Measurements from ENCODE around the gene MYH10.

MYH10 gene

GRCh38 chr17:8557176-8557806 lies 73.2 kb downstream of the MYH10 start:
- Histone ChIP-seq H3K4me3 (ENCODE audit: low read length) (no peak overlapping the region), H4K20me1 (ENCODE audit: control insufficient read depth, insufficient read depth, low read depth, low read length) (no peaks in the 10 kb centered on the region; the same call in 1 of the 2 replicates), H3K9me2 (replicated peaks; ENCODE audit: control insufficient read depth, low read length) (no peaks in the 10 kb centered on the region), H3K79me2 (ENCODE audit: control insufficient read depth, low read length) (no peaks in the 10 kb centered on the region), H3K4me2 (ENCODE audit: low read length) (no peak overlapping the region), H3K27ac (ENCODE audit: low read depth, low read length) (no peak overlapping the region), H3K9me3 (ENCODE audit: control insufficient read depth, insufficient read depth, low read length) (no peaks in the 10 kb centered on the region), H3K4me1 (ENCODE audit: control insufficient read depth, low read length) (no peaks in the 10 kb centered on the region), H3K27me3 (ENCODE audit: control insufficient read depth, low read length) (no peaks in the 10 kb centered on the region), H3F3A (ENCODE audit: control insufficient read depth, insufficient read depth) (no peaks in the 10 kb centered on the region), H3K36me3 (ENCODE audit: control insufficient read depth, low read length) (no peaks in the 10 kb centered on the region)
- TF ChIP-seq EZH2phosphoT487 (IDR thresholded peaks at IDR 0.05; ENCODE audit: borderline replicate concordance, low read length) (no peak), CTCF (IDR thresholded peaks at IDR 0.05; ENCODE audit: low read depth, low read length, poor library complexity, severe bottlenecking) (no peak)

GRCh38 chr17:8556074-8556473 lies 74.5 kb downstream of the MYH10 start:
- no peak overlapping the region for H3K4me2 ChIP-seq (ENCODE audit: low read length)
- no peak overlapping the region for H3K27ac ChIP-seq (ENCODE audit: low read depth, low read length)
- no peaks in the 10 kb centered on the region for H3F3A ChIP-seq (ENCODE audit: control insufficient read depth, insufficient read depth)
- TF ChIP-seq CTCF (IDR thresholded peaks at IDR 0.05; ENCODE audit: low read depth, low read length, poor library complexity, severe bottlenecking) = no peak
- TF ChIP-seq EZH2phosphoT487 (IDR thresholded peaks at IDR 0.05; ENCODE audit: borderline replicate concordance, low read length) = no peak
- H3K36me3 ChIP-seq (ENCODE audit: control insufficient read depth, low read length) = no peaks in the 10 kb centered on the region
- no peaks in the 10 kb centered on the region for H3K27me3 ChIP-seq (ENCODE audit: control insufficient read depth, low read length)
- H3K4me1 ChIP-seq (ENCODE audit: control insufficient read depth, low read length) = no peaks in the 10 kb centered on the region
- no peak overlapping the region for H3K4me3 ChIP-seq (ENCODE audit: low read length)
- no peaks in the 10 kb centered on the region; the same call in 1 of the 2 replicates for H4K20me1 ChIP-seq (ENCODE audit: control insufficient read depth, insufficient read depth, low read depth, low read length)
- H3K9me2 ChIP-seq (replicated peaks; ENCODE audit: control insufficient read depth, low read length) = no peaks in the 10 kb centered on the region
- H3K9me3 ChIP-seq (ENCODE audit: control insufficient read depth, insufficient read depth, low read length) = no peaks in the 10 kb centered on the region
- no peaks in the 10 kb centered on the region for H3K79me2 ChIP-seq (ENCODE audit: control insufficient read depth, low read length)

GRCh38 chr17:8555062-8555461 lies 75.5 kb downstream of the MYH10 start:
- H3K27me3 ChIP-seq (ENCODE audit: control insufficient read depth, low read length) = no peaks in the 10 kb centered on the region
- H3K79me2 ChIP-seq (ENCODE audit: control insufficient read depth, low read length) = no peaks in the 10 kb centered on the region
- H4K20me1 ChIP-seq (ENCODE audit: control insufficient read depth, insufficient read depth, low read depth, low read length) = no peaks in the 10 kb centered on the region; the same call in 1 of the 2 replicates
- no peaks in the 10 kb centered on the region for H3K9me3 ChIP-seq (ENCODE audit: control insufficient read depth, insufficient read depth, low read length)
- no peaks in the 10 kb centered on the region for H3F3A ChIP-seq (ENCODE audit: control insufficient read depth, insufficient read depth)
- H3K4me3 ChIP-seq (ENCODE audit: low read length) = no peak overlapping the region
- TF ChIP-seq EZH2phosphoT487 (IDR thresholded peaks at IDR 0.05; ENCODE audit: borderline replicate concordance, low read length) = no peak
- no peak for TF ChIP-seq CTCF (IDR thresholded peaks at IDR 0.05; ENCODE audit: low read depth, low read length, poor library complexity, severe bottlenecking)
- H3K27ac ChIP-seq (ENCODE audit: low read depth, low read length) = no peak overlapping the region
- no peaks in the 10 kb centered on the region for H3K9me2 ChIP-seq (replicated peaks; ENCODE audit: control insufficient read depth, low read length)
- no peak overlapping the region for H3K4me2 ChIP-seq (ENCODE audit: low read length)
- H3K4me1 ChIP-seq (ENCODE audit: control insufficient read depth, low read length) = no peaks in the 10 kb centered on the region
- H3K36me3 ChIP-seq (ENCODE audit: control insufficient read depth, low read length) = no peaks in the 10 kb centered on the region
